Nucleus accumbens (tissue), 56 donors: ENCODE results near the gene BCR.
A peak's percentile ranks its signal among the peaks of the same experiment; 100 is the strongest.

Source experiments
- DNase-seq, 56 donors: peaks; one replicate each; lab custom pipeline; 2025; lab: John Stamatoyannopoulos, UW

The BCR gene

GRCh38 chr22:23256171-23256932 lies 76.0 kb downstream of the BCR start:
- DNase-seq: no peak

GRCh38 chr22:23256986-23257888 lies 76.9 kb downstream of the BCR start:
- peak in 1 of 56 donors; percentile 33 for DNase-seq

GRCh38 chr22:23257889-23258825 lies 77.8 kb downstream of the BCR start:
- peak in 1 of 56 donors; percentile 18 for DNase-seq

GRCh38 chr22:23258826-23259170 lies 78.5 kb downstream of the BCR start:
- DNase-seq: no peak

- DNase-seq: no peak
These were observed 79.8 kb downstream of the BCR start for GRCh38 chr22:23259916-23260644.

- DNase-seq: no peak
These were observed 80.6 kb downstream of the BCR start for GRCh38 chr22:23260645-23261581.

GRCh38 chr22:23261900-23262450 lies 81.7 kb downstream of the BCR start:
- DNase-seq: no peak

- no peak for DNase-seq
These were observed 82.4 kb downstream of the BCR start for GRCh38 chr22:23262518-23263332.

- no peak for DNase-seq
These were observed 83.6 kb downstream of the BCR start for GRCh38 chr22:23263651-23264555.

GRCh38 chr22:23264610-23265367 lies 84.5 kb downstream of the BCR start:
- no peak for DNase-seq

- DNase-seq: no peak
These were observed 85.0 kb downstream of the BCR start for GRCh38 chr22:23265368-23265700.

- no peak for DNase-seq
These were observed 86.5 kb downstream of the BCR start for GRCh38 chr22:23266780-23267179.

- no peak for DNase-seq
These were observed 87.1 kb downstream of the BCR start for GRCh38 chr22:23267226-23268043.

- DNase-seq: peak in 42 of 56 donors; percentile 20 to 91 (median 70)
These were observed 87.9 kb downstream of the BCR start for GRCh38 chr22:23268139-23268712.

- no peak for DNase-seq
These were observed 88.6 kb downstream of the BCR start for GRCh38 chr22:23268877-23269276.
